ENCODE data around the gene LTO1. TPM values are rescaled to one million over a fixed set of nuclear protein-coding genes. Genes with fewer than 3 reads are reported as not detected.

LTO1 gene
- total RNA-seq, 4 donors from 2014 or later = 4.1 to 30.7 (median 17.4) TPM

DNA sequence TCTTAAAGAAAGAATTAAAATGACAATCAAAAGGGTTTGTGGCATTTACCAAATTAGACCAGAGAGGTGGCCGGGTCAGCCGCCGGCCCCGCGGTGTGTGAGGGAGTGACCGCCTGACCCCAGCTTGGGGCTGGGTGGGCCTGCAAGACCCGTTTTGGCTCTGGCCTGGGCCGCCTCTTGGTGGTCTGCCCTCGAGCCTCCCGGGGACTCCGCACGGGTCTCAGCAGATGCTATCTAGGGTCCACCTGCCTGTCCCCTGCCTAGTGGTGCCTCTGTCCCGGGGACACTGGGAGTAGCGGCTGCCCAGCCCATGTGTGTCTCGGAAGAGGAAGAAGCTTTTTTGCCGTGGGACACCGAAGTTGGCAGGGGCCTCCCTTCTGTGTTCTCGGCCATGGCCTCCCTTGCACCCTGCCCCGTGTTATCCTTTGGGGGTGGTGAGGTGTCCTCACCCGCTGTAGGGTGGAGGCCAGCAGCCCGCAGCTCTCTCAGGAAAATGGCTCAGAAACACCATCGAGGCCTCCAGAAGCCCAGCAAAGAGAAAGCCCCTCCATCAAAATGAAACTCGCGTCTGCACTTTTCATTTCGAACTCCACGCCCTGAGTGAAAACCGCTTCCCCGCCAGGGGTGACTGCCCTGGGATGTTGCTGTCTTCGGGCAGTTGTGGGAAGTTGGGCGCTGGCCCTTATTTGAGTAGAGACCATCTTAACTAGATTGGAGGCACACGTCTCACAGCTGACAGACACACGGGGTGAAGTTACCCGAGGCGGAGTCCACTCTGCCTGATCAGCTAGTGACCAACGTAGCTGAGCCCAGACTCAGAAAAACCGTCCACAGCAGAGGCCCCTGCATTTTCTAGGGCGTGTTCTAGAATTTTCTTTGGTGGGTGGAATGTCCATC is 26.2 kb downstream of the LTO1 start:
- TF ChIP-seq, protein P1, sequence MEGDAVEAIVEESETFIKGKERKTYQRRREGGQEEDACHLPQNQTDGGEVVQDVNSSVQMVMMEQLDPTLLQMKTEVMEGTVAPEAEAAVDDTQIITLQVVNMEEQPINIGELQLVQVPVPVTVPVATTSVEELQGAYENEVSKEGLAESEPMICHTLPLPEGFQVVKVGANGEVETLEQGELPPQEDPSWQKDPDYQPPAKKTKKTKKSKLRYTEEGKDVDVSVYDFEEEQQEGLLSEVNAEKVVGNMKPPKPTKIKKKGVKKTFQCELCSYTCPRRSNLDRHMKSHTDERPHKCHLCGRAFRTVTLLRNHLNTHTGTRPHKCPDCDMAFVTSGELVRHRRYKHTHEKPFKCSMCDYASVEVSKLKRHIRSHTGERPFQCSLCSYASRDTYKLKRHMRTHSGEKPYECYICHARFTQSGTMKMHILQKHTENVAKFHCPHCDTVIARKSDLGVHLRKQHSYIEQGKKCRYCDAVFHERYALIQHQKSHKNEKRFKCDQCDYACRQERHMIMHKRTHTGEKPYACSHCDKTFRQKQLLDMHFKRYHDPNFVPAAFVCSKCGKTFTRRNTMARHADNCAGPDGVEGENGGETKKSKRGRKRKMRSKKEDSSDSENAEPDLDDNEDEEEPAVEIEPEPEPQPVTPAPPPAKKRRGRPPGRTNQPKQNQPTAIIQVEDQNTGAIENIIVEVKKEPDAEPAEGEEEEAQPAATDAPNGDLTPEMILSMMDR (IDR thresholded peaks at IDR 0.05) = no peak
- TF ChIP-seq POLR2A (IDR thresholded peaks at IDR 0.05) = no peak
- Histone ChIP-seq H3K9me3 (no peaks in the 10 kb centered on the region), H3K27ac (no peak overlapping the region), H3K4me1 (peaks cover 0 to 5% of the 10 kb centered on the region in 2 donors), H3K36me3 (no peaks in the 10 kb centered on the region), H3K27me3 (no peaks in the 10 kb centered on the region), H3K4me3 (no peak overlapping the region)
- DNase-seq = no peak
- intact Hi-C loops (cut with DNase I; ENCODE audit: low total_unique reads) = loop anchor here (10.0 kb wide), 1 partner anchor 354 kb away; the partner anchor contains the start of gene MYEOV

DNA sequence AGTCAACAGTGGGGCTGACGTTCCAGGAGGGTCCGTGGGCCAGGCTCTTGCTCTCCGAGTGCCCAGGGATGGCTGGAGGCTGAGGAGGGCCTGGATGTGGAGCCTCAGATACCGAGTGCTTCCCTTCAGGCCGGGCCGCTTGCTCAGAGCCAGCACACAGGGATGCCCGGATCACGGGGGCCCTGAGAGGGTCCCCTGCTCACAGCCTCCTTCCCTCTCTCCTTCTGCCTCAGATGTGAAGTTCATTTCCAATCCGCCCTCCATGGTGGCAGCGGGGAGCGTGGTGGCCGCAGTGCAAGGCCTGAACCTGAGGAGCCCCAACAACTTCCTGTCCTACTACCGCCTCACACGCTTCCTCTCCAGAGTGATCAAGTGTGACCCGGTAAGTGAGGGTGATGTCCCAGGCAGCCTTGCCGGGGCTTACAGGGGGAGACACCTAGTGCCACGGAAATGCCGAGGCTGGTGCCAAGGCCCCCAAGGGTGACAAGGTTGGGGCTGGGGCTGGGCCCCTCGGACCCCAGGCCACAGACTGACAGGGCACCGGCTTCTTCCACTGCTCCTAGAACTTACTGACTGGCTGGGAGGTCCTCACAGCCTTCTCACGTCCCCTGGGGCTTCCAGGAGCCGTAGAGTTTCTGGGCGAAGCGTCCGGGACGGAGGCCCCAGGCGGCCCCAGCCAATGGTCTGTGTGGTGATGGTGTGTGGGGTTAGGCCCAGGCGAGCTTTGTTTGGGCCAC is 27.2 kb downstream of the LTO1 start:
- no peaks in the 10 kb centered on the region for H3K36me3 ChIP-seq
- peaks cover 0 to 11% of the 10 kb centered on the region in 2 donors for H3K4me1 ChIP-seq
- no peak overlapping the region for H3K4me3 ChIP-seq
- H3K9me3 ChIP-seq = no peaks in the 10 kb centered on the region
- TF ChIP-seq, protein P1 (IDR thresholded peaks at IDR 0.05) = no peak
- no peak for TF ChIP-seq POLR2A (IDR thresholded peaks at IDR 0.05)
- H3K27ac ChIP-seq = no peak overlapping the region
- H3K27me3 ChIP-seq = no peaks in the 10 kb centered on the region
- intact Hi-C loops (cut with DNase I; ENCODE audit: low total_unique reads) = loop anchor here (10.0 kb wide), 1 partner anchor 353 kb away; the partner anchor contains the start of gene MYEOV
- DNase-seq = no peak

DNA sequence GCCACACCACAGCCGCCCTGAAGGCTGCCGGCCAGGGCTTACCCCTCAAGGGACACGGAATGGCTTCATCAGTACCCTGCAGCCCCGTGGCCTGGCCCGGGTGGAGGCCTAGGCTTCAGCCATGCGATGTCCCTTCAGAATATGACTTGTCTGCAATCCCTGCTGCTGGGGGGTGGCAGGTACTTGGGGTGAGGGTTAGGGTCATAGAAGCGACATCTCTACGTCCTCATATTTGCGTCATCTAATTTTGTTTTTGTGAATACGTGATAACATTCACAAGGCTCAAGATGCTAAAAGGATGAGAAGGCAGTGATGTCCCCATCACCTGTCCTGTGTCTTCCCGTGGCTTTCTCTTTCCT is 27.8 kb downstream of the LTO1 start:
- H3K36me3 ChIP-seq = no peaks in the 10 kb centered on the region

DNA sequence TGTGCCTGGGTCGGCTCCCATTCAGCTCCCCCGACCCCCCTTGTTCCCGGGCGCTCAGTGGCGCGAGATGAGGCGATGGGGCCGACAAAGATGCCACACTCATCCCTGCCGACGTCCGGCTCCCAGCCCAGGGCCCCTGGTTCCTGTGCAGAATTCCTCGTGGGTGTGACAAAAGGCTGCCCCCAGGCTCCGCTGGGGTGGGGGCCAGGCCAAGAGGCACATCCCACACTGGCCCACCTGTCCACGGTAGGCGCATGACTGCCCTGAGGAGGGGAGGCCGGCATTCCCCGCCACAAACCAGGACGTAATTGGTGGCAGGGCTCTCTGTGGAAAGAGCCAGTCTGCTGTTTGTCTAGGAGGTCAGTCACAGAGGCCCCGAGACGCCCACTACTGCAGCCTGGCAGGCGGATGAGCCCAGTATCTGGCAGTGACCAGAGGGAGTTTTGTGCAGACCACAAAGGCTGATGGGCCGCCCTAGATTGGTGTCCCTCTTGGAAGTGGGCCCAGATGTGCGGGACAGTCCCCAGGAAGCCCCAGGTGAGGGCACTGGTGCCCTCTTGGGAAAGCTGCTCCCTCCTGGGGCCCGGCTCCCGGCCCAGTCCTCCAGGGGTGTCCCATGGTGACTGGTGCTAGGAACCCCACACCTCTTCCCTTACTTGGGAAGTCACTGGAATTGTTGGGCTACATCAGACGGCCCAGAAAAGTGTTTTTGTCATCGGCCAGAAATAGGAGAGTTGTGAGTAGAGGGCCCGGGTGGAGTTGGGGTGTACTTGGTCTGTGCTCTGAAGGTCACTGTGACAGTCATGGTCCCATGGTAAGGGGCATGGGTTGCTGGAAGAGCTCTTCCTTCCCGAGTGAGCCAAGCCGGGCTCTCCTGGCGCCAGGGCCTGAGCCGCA is 28.4 kb downstream of the LTO1 start:
- Histone ChIP-seq H3K27ac (no peak overlapping the region), H3K4me3 (no peak overlapping the region), H3K36me3 (no peaks in the 10 kb centered on the region), H3K4me1 (peaks cover 0 to 14% of the 10 kb centered on the region in 2 donors), H3K9me3 (no peaks in the 10 kb centered on the region), H3K27me3 (peaks cover 0 to 8% of the 10 kb centered on the region in 2 donors)
- intact Hi-C loops (cut with DNase I; ENCODE audit: low total_unique reads) = loop anchor here (10.0 kb wide), 1 partner anchor 352 kb away; the partner anchor contains the start of gene MYEOV
- DNase-seq = no peak
- TF ChIP-seq POLR2A (IDR thresholded peaks at IDR 0.05) = no peak
- TF ChIP-seq, protein P1 (IDR thresholded peaks at IDR 0.05) = no peak

More for the DNA sequence above, 27.8 kb downstream of the LTO1 start:
- Histone ChIP-seq H3K9me3 (no peaks in the 10 kb centered on the region), H3K27ac (no peak overlapping the region), H3K4me3 (no peak overlapping the region), H3K27me3 (peaks cover 0 to 4% of the 10 kb centered on the region in 2 donors), H3K4me1 (peaks cover 0 to 11% of the 10 kb centered on the region in 2 donors)
- TF ChIP-seq, protein P1 (IDR thresholded peaks at IDR 0.05) = no peak
- TF ChIP-seq POLR2A (IDR thresholded peaks at IDR 0.05) = no peak
- intact Hi-C loops (cut with DNase I; ENCODE audit: low total_unique reads) = loop anchor here (10.0 kb wide), 1 partner anchor 353 kb away; the partner anchor contains the start of gene MYEOV
- no peak for DNase-seq

All from uterus (tissue), 4 donors.